GM19240 (cell line): ENCODE data around the gene FSTL3.

Experiments used
- DNase-seq: peaks from one replicate; pipeline ENCODE4 v3.0.0; 2011; ENCODE audit warnings: low spot score; ENCODE audit not compliant: insufficient read length

The FSTL3 gene

DNA sequence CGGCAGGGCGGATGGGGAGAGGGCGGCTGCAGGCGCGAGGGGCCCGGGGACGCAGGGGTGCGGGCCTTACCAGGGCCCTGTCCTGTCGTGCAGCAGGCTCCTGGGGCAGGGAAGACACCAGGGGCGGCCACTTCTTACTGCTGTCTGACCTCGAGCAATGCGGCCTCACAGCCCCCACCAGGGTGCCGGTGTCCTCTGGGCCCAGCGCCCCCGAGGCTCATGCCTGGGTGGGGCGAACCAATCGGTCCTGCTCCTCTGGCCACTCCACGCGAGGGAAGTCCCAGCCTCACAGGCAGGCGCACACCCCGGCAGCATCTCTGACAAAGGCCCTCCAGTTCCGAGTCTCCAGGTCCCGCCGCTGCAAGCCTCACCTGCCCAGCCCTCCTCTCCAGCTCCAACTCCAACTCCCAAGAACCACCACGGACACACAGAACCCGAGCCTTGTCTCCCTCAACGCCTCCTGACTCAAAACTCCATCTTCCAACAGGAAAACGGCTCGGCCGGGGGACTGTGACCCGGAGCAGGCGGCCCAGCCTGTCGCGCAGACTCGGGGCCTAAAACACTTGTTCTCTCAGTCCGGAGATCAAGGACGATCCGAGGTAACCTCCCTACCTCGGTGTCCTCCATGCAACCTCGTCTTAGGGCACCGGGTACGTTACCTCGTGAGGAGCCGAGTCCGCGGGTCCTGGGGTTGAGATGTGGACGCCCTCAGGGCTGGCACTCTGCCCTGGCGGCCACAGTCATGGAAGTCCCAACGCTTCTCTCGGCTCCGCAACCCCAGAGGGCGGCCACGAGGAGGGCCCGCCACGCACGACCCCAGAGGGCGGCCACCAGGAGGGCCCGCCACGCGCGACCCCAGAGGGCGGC, 30.0 kb upstream of the FSTL3 start:
- no peak for DNase-seq

DNA sequence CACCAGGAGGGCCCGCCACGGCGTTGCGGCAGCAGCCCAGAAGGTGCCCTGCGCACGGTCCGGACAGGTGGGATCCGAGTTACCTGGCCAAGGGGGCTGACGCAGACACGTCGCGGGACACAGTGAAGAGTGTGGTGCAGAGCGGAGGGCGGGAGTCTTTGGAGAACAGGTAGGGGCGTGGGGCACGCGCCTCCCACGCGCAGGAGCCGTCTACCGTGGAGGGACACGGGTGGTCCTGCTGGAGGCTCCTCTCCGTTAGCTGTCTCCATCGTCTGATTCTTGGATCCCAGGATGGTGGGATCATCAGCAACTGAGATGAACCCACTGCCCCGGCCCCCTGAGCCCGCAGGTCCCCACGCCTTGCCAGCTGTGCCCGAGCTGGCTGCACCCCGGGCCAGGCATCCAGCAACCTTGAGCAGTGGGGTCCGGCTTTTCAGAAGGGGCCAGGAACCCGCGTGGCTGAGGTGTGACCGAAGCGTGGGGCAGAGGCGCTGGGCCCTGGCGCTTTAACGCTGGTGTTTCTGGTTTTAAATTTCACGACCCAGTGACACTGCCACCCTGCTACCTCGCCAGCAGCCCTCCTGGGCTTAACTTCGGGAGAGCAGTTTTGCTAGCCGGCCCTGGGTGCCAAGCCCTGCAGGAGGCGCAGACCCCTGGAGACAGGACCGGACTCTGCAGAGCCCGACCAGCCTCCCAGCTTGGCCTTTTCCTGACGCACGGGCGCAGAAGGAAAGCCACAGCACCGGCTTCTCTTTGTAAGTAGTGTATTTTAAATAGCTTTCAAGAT, 29.2 kb upstream of the FSTL3 start:
- DNase-seq, result no peak

DNA sequence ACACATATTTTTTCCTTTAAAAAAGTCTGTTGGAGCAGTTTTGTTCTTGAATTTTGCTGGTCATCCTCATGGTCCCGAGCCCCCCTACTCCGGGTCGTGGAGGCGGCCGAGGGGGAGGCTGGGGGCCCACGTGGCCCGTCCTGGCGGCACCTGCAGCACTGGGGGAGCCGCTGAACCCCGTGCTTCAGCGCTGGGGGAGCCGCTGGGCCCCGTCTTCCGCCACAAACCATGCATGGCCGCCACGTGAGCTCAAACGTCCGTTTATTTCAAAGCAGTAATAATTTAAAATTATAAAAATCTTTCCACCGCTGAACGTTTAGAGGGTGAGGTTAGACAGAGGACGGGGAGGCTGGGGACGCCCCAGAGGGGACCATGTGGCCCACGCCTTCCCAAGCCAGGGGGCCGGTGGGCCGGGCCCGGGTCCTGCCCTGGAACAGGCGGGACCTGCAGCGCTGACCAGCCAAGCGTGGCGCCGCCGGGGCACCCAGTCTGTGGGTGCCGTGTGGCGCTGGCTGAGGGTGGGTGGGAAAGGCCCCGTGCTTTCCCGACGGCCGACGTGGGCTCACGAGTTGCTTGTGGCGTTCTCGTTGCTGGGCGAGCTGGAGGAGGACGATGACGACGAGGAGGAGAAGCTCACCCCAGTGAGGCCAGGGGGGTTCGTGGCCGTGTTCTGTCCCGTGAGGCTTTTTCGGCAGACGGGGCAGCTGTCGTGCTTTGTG, 28.5 kb upstream of the FSTL3 start:
- no peak for DNase-seq

DNA sequence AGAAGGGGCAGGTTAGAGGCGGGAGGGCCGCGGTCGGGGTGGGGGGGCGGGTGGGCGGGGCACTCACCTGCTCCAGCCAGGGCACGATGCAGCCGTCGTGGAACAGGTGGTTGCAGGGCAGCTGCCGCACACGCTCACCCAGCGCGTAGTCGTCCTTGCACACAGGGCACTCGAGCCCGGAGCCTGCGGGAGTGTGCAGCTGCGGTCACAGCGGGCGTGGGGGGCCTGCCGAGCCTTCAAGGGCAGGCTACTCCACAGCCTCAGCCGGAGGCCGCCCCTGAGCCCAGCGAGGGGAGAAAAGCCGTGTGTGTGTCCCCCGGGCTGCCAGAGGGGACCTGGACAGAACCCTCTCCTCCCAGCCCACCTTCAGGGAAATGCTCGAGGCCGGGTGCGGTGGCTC, 27.9 kb upstream of the FSTL3 start:
- no peak for DNase-seq

DNA sequence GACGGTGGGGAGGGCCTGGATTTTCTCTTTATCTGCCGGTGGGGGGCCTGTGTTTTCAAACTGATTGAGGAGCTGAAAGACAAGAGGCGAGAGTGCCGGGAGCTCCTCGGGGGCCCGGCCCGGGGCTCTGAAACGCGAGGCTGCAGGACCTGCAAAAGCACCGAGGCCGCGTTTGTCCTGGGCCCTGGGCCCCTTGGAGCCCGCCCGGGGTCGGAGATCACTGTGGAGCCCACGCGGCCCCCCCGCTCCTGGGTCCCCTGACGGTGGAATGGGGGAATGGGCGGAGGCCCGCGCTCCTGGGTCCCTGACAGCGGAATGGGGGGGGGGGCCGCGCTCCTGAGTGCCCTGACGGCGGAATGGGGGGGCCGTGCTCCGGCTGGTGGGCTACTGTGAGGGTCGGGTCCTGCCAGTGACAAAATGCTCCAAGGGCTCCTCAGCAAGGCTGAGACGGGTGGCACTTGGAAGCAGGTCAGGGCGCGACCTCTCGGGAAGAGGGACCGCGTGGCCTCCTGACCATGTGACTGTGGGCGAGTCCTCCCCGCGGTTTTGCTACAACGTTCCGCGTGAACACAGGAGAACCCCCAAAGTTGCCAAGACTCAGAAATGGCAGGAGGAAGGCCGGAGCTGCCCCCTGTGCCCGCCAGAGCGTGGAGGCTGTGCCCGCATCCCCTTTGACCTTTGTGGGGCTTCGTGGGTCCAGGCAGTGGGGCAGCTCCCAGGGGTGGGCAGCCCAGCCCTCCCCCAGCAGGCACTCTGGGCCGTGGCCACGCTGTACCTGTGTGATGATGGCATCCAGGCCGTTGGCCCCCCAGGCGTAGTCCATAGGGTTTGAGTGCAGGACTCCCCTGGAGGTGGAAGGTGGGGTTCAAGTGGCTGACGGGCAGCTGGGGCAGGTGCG, 27.0 kb upstream of the FSTL3 start:
- DNase-seq, result no peak

DNA sequence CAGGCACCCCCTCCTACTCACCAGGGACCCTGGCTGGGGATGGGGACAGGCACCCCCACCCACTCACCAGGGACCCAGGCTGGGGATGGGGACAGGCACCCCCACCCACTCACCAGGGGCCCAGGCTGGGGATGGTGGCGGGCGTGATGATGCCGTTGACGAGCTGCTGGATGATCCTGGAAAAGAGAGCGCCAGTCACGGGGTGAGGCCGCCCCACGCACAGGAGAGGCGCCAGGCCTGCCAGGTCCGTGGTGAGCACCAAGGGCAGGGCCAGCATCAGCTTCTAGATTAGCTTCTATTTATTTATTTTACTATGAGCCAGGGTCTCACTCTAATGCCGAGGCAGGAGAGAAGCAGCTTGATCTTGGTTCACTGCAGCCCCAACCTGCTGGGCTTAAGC, 26.1 kb upstream of the FSTL3 start:
- DNase-seq, result no peak

DNA sequence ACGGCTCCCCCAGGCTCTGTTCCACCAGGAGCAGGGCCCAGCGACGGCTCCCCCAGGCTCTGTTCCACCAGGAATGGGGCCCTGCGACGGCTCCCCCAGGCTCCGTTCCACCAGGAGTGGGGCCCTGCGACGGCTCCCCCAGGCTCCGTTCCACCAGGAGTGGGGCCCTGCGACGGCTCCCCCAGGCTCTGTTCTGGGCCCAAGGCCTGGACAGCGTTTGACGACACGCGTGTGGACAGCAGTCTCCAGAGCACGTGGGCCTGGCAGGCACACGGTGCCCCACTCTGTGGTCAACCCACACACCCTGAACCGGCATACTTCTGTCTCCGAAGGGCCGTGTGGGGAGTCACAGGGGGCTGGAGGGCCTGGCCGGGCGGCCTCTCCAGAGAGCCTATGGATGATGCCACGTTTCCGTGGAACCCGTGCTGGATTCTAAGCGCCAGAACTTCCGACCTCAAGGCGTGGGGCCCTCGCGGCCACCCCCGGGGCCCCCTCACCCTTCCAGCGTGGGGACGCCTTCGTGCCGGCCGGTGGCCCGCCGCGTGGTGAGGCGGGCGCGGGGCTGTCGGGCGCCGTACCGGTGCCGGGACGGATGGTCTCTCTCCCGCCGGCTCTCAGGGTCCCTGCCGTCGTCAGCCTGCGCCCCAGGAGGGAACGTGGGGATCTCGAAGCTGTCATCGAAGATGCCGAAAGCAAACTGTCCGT, 24.9 kb upstream of the FSTL3 start:
- no peak for DNase-seq

DNA sequence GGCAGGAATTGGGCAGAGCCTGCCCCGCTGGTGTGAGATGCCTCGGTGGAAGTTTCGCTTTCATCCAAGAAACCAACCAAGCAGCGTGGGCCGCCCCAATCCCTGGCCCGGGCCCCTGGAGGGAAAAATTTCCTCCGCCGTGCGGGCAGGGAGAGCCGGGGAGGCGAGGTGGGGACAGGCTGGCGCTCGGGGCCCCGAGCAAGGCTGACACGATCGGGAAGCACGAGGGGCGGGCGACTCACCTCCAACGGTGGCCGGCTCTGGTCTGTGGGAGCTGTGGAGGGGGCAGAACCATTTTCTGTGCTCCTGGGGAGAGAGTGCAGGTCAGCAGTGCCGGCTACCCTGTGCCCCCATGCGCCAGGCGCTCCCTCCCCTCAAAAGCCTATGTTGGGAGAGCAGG, 24.2 kb upstream of the FSTL3 start:
- DNase-seq, result no peak

DNA sequence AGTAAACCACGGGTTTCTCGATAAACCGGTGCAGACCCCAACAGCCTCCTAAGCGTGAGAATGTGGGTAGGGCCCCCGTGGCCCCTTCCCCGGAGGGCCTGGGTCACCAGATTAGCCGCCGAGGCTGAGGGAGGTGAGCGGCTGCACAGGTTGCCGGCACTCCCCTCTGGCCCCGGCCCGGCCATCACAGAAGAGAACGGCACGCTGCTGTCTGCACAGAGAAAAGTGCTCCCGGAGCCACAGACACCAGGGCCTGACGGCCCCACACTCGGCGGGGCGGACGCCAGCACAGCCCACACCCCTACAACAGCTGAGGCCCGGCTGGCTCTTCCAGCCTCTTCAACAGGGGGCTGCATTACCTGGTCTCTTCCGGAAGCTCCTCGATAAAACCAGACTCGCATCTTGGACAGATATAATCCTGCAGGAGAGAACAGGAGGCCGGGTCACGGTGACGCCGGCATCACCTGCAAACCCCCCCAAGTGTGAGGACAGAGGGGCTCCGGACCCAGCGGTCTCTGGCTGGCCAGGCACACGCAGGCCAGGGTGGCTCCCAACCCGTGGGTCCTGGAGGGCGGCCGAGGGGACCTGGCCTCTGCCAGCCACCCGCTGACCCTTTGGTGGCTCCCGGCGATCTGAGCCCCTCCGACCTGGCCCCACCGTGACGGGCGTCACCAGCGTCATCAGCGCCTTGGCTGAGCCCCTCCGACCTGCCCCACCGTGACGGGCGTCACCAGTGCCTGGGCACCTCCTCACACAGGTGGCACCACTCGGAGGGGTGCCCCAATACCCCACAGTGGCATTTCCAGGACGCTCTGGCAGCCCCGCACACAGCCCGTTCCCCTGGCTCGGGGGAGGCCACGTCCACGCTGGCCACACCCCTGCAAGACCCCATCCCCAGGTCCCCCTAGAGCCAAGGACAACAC, 23.5 kb upstream of the FSTL3 start:
- DNase-seq, result no peak

DNA sequence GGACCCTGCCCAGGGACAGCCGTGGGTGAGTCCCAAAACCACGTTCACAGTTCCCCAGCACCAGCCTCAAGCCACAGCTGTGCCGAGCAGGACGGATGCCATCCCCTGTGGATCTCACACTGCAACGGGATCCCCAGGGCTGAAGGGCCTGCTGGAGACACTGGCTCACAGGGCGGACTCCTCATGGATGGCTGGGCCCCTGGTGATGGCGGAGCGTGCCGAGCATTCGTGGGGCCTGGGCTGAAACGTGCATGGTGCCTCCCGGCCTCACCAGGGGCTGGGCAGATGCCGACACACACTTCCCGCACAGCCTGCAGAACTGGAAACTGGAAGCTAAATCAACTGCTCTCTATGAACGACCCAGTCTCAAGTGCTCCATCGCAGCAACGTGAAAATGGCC, 22.8 kb upstream of the FSTL3 start:
- no peak for DNase-seq

DNA sequence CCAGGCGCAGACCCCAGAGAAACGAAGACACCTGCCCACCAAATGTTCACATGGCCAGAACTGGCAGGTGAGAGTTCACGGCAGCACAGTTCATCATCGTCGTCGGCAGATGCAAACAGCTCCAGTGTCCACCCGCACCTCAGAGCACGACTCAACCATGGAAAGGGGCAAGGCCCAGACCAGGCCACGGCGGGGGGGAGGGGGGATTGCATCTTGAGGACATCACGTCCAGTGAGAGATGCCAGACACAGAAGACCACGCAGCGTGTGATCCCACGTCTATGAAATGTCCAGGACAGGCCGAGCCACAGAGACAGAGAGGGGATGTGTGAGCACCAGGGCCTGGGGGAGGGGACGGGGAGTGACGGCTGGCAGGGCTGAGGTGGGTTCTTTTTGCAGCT, 20.5 kb upstream of the FSTL3 start:
- no peak for DNase-seq

DNA sequence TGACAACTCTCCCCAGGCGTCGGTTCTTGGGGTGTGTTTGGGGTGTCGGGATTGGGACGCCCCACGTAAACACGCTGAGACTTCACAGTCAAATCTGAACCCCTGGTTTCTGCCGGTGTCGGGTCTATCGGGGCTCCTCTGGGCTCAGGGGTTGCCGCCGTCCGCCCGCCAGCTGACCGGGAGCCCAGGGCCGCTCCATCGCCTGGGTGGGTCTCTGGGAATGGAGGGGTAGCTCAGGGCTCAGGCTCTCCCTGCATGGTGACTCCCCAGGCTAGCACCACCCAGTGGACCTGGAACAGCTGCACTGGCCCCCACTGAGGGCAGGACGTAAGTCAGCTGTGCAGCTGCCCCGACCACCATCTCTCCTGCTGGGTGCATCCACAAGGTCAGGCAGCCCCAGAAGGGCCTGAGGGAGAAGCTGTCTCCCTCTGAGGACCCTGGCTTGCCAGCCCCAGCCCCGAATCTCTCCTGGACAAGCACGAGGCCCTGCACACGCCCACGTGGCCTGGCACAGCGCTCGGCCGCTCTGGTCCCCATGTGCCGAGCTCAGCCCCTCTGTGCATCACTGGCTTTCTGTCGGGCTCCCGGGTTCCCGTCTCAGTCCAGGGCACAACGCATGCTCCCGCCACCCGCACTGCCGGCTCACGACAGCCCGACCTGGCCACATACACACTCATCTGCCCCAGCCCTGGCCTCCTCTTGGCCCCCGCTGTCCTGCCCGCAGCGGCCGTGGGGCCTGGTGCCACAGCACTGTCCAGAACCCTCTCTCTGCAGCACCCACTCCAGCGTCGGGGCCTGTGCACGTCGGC, 19.2 kb upstream of the FSTL3 start:
- no peak for DNase-seq

DNA sequence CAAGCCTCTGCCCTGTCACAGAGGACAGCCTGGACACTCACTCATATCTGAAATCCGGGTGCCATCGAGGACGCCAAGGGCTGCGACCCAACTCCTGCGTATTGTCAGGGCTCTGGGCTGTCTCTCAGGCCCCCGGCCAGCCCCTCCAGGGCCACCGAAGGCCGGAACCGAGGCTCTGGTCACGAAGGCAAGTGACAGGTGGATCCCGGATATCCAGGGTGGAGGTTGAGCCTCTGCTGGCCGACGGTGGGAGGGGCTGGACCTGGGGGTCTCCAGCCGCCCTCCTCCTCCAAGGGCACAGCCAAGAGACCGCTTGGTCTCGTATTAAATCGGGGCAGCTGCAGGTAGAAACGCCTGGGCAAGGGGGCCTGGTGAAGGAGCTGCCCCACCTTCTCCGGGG, 18.6 kb upstream of the FSTL3 start:
- DNase-seq, result no peak

DNA sequence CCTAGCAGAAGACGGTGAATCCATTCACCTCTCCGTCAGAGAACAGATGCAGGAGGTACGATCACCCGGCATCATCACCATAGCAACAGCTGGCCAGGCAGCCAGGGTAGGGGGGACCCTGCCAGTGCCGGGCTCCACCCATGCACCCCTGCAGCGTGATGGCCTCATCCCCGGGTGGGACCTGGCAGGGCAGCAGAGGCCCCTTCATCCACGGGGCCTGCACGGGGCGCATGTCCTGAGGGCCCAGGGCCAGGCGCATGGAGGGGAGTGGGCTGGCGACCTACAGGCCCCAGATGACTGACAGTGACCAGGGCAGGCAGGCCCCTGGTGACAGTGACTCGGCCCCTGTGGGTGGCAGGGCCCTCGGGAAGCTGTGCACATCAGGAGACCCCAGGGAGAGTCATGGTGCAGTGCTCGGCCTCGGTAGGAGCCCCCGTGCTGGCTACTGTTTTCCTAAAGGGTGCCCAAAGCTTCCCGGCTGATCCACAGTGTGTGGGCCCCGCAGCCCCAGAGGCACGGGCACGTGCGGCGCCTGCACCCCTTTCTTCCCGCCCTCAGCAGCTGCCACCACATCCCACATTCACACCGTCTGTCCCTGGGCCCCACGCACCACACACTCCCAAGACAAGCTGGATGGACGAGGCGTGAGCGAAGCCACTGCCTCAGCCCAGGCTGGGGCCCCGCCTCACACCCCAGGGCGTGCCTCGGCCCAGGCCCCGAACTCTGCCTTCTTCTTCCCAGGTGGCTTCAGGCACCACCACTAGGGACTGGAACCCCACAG, 17.9 kb upstream of the FSTL3 start:
- DNase-seq, result no peak

DNA sequence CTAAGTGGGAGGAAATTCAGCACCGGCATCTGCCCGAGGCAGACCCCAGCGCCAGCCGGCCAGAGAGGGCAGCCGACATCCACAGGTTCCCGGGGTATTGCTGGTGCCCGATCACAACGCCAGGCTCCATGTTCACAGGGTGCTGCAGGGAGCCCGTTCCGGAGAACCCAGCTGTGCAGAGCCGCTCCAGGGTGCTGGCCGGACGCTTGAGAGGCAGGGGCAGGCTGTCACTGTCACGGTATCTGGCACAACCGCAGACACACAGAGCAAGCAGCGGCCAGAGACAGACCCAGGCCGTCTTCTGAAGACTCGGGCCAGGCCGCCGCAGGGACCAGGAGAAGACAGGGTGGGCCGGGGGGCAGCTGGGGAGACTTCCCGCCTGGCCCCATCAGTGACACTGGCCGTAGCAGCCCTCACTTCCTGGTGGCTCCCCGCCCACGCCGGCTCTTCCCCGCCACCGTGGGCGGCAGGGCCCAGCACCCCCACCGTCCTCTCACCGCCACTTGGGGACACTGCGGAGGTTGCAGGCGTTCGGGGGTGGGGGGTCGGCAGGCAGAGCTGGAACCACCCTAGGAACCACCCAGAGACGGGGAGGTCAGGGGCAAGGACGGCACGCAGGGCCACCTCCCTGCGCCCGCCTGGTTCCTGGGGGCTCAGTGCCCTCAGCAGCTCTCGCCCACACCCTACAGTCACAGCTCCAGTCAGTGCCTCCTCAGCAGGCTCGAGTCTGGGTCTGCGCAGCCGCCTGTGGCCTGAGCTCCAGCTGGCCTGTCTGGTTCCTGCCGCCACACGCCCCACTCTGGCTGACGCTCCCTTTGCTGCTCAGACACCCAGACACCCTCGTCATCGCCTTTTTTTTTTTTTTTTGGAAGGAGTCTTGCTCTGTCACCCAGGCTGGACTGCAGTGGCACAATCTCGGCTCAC, 17.0 kb upstream of the FSTL3 start:
- no peak for DNase-seq

DNA sequence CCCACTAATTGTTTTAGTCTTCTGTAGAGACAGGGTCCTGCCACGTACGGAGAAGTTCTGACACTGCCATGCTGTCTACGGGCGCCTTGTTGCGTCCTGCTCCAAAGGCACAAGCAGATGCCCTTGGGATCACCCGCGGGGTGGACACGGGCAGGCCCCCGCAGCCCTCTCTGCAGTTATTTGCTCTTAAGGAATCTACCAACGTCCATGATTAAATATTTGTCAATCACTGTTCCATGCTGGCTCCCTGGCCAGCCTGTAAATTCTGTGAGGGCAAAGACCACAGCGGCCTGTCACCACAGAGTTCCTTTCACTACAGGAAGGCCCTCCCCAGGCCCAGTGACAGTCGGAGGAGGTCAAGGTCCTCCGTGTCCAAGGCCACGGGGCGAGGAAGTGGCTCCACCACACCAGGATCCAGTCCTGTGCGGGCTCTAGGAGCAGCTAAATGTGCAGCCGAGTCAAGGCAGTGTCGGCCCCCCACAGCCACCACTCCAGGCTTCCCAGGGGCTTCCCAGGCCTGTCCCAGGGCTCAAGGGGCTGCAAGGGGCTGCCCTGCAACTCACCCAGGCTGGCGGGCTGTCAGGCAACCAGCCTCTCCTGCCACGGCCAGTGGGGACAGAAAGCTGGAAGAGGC, 15.3 kb upstream of the FSTL3 start:
- DNase-seq, result no peak
